ENCODE results near the gene PTPN13. TPM values are rescaled to one million over a fixed set of nuclear protein-coding genes. Genes with fewer than 3 reads are reported as not detected.
A peak's percentile ranks its signal among the peaks of the same experiment; 100 is the strongest.

Gene PTPN13
- total RNA-seq, 1 donor from 2014 or later: 2.2 TPM

DNA sequence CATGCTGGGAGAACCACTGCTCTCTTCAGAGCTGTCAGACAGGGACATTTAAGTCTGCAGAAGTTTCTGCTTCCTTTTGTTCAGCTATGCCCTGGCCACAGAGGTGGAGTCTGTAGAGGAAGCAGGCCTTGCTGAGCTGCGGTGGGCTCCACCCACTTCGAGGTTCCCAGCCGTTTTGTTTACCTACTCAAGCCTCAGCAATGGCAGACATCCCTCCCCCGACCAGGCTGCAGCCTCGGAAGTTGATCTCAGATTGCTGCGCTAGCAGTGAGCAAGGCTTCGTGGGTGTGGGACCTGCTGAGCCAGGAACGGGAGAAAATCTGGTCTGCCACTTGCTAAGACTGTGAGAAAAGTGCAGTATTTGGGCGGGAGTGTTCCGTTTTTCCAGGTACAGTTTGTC is 136.2 kb downstream of the PTPN13 start:
- DNase-seq: no peak

DNA sequence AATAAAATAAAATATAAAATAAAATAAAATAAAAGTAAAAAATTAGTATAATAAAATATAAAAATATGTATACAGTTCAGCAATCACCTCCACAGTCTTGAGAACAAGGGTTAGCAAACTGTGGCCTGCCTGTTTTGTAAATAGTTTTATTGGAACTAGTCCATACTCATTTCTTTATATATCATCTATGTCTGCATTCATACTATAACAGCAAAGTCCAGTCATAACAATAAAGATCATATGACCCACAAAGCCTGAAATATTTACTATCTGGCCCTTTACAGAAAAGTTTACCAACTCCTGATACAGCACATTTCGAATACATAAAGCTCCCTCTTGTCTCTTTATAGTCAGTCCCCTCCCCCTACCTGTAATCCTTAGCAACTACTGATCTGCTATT is 143.1 kb downstream of the PTPN13 start:
- no peak for DNase-seq

DNA sequence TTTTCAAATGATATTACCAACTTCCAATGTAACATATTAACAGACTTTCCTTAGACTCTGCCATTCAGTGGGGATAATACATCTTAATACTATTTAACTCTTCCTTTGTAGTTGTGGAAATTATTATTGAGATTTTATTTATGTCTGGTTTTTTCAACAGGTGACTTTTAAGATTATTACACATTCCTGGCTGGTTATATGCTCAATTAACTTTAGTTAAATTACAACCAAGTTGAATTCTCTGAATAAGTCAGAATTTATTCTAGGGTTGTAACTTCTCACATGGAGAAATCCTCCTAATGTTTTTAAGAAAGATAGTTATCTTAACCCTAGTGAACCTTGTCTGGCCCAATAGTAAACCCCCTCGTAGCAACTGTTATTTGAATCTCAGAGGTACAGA is 147.7 kb downstream of the PTPN13 start:
- no peak for DNase-seq

DNA sequence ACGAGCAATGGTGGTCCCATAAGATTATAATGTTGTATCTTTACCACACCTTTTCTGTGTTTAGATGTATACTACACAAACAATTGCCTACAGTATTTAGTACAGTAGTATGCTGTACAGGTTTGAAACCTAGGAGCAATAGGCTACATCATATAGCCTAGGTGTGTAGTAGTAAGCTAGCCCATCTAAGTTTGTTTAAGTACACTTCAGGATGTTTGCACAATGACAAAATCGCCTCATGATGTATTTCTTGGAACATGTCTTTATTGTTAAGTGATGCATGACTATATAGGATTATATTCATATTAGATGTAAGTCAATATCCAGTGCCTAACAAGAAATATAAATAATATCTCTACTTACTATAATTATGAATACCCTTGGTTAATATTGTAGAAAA is 150.5 kb downstream of the PTPN13 start:
- no peak for DNase-seq

DNA sequence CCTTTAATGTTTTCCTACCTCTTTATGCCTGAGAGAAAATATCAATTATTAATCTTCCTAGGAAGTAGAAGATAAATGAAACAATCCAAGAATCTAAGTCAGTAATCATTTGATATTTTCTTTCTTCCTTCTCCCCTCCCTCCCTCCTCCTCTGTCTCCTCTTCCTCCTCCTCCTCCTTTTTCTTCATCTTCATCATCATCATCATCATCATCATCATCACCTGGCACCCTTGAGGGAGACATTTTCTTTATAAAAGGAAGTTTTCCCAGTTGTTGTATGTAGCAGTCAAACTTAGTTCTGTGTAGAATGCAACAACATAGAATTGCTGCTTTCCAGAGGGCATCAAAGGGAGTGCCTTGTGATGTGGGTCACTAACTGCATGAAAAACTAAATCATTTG is 155.0 kb downstream of the PTPN13 start:
- DNase-seq: no peak

DNA sequence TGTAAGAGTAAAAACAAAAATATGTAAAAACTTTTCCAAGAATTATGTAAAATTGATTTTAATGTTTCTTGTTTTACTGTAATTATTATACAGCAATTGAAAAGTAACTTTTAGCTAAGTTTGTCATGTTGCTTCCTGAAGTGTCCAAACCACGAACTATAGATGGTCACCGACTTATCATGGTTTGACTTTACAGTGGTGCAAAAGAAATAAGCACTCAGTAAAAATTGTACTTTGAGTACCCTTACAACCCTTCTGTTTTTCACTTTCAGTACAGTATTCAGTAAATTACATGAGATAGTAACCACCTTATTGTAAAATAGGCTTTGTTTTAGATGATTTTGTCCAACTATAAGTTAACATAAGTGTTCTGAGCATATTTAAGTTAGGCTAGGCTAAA is 161.3 kb downstream of the PTPN13 start:
- no peak for DNase-seq

DNA sequence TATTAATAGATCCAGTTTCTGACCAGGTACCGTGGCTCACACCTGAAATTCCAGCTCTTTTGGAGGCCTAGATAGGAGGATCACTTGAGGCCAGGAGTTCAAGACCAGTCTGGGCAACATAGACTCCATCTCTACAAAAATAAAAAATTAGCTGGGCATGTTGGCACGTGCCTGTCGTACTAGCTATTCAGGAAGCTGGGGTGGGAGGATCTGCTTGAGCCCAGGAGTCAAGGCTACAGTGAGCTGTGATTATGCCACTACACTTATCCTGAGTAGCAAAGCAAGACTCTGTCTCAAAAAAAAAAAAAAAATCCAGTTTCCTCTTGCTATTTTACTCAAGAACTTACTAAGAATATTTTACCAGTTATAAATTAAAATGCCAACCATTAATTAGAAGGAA is 163.4 kb downstream of the PTPN13 start:
- DNase-seq: no peak

DNA sequence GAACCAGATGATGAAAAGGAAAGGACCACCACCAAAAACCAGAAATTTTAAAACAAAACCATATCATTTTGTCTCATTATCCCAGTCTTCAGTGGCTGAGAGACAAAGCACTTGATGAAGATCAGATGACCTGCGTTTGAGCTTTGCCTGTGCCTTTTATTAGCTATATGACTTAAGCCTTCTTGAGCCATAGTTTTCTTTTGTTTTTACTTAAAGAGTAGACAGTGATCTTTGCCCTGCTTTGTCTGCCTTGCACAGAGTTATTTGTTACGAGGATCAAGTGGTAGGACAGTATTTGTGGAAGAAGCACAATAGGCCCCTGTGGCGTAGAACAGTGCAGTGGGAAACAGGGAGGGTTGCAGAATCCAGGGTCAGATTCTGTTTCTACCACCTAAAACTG is 165.2 kb downstream of the PTPN13 start:
- no peak for DNase-seq

DNA sequence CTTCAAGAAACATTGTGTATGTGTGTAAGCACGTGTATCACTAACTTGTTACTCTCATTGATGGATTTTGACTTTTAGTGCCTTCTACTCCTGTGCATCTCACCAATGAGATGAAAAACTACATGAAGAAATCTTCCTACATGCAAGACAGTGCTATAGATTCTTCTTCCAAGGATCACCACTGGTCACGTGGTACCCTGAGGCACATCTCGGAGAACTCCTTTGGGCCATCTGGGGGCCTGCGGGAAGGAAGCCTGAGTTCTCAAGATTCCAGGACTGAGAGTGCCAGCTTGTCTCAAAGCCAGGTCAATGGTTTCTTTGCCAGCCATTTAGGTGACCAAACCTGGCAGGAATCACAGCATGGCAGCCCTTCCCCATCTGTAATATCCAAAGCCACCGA is 168.5 kb downstream of the PTPN13 start:
- DNase-seq: no peak

DNA sequence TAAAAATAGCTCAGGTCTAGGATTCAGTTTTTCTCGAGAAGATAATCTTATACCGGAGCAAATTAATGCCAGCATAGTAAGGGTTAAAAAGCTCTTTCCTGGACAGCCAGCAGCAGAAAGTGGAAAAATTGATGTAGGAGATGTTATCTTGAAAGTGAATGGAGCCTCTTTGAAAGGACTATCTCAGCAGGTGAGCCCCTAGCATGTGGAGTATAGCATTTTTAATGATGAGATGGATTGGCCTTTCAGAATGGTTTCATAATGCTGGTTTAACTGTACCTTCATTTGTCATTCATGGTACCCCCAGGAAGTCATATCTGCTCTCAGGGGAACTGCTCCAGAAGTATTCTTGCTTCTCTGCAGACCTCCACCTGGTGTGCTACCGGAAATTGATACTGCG is 175.7 kb downstream of the PTPN13 start:
- DNase-seq: no peak

DNA sequence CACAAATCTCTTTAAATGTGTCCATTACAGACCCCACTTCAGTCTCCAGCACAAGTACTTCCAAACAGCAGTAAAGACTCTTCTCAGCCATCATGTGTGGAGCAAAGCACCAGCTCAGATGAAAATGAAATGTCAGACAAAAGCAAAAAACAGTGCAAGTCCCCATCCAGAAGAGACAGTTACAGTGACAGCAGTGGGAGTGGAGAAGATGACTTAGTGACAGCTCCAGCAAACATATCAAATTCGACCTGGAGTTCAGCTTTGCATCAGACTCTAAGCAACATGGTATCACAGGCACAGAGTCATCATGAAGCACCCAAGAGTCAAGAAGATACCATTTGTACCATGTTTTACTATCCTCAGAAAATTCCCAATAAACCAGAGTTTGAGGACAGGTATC is 177.0 kb downstream of the PTPN13 start:
- no peak for DNase-seq

DNA sequence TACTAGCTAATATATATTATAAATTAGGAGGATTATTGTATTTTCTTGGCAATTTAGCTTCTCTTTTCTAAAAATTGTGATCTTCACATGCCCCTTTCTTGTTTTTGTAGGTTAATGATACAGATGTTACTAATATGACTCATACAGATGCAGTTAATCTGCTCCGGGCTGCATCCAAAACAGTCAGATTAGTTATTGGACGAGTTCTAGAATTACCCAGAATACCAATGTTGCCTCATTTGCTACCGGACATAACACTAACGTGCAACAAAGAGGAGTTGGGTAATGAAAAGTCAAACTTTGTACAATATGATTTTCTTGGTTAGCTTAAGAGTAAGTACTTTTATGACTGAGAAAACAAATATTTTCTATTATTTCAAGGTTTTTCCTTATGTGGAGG is 180.9 kb downstream of the PTPN13 start:
- DNase-seq: no peak

DNA sequence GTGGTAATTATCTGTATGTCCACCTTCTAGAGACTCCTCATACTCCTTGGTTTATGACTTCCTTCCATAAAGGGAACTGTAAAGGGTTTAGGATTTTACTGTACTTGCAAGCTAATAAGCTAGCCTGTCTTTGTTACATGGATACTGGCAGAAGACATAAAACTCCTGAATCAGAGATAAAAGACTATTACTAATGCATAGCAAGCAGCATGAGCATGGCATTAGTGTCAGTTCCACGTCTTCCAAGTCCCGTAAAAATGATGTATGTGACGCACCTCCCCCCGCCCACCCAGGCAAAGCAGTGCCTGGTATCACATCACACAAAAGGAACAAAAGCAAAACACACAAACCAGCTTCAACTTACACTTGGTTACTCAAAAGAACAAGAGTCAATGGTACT is 184.1 kb downstream of the PTPN13 start:
- no peak for DNase-seq

DNA sequence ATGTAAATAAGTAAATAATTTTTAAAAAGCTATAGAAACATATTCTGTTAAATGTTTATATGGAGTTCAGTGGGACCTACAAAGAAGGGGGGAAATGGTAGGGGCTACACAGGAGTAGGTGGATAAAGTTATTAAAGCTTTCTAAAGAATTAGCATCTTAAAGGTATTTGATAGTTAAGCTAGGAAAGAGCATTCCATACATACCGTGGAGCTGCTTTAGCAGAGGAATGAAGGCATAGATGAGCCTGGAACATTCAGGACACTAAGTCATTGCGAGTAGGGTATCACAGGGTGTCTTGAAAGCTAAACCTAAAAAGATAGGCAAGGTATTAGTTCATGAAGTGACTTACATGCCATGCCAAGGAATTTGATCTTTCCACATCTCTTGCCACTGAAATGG is 194.7 kb downstream of the PTPN13 start:
- DNase-seq: no peak

DNA sequence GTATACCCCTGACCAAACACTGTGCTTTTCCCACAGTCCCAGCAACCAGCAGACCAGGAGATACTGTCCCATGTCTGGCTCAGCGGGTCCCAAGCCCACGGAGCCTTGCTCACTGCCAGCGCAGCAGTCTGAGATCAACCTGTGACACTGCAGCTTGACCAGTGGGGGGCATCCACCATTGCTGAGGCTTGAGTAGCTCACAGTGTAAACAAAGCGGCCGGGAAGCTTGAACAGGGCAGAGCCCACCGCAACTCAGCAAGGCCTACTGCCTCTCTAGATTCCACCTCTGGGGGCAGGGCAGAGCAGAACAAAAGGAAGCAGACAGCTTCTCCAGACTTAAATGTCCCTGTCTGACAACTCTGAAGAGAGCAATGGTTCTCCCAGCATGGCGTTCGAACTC is 197.0 kb downstream of the PTPN13 start:
- DNase-seq: peak; percentile 13

DNA sequence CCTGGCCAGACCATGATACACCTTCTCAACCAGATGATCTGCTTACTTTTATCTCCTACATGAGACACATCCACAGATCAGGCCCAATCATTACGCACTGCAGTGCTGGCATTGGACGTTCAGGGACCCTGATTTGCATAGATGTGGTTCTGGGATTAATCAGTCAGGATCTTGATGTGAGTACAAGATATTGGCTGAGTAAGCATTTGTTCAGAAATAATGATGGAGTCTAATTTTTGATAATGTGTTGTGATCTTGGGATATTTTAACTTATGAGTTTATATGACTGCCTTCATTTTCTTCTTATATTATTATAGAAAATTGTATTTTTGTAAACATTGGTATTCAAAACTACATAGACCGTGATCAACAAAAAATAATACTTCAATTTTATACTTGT is 215.7 kb downstream of the PTPN13 start:
- DNase-seq: no peak

DNA sequence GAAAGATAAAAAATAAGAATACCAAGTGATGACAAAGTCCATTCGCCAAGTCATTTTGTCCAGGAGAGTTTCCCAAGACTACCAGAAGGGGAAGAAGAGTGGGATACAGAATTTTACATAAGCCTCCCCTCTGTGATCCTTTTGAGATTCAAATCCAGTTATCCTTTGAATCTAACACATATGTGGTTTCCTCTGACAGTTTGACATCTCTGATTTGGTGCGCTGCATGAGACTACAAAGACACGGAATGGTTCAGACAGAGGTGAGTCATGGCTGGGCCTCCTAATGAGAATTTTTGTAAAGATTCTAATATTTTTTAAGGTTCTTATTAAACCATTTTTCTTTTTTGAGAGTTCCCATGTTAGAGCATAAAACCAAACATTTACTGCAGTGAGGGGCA is 216.7 kb downstream of the PTPN13 start:
- DNase-seq: no peak

DNA sequence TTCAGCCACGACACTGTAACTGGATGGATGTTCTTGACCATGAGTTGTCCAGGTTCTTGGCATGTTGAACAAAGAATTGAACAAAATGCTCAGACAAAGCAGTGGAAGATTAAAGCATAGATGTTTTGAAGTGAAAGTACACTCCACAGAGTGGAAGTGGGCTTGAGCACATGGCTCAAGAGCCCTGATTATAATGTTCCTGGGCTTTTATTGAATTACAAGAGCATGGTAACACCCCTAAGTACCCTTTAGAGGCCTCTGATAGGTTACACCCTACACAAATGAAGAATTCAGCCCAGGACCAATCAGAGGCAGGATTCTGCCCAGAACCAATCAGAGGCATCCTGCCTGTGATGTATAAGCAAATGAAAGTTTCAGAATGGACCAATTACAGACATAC is 221.5 kb downstream of the PTPN13 start:
- DNase-seq: no peak

DNA sequence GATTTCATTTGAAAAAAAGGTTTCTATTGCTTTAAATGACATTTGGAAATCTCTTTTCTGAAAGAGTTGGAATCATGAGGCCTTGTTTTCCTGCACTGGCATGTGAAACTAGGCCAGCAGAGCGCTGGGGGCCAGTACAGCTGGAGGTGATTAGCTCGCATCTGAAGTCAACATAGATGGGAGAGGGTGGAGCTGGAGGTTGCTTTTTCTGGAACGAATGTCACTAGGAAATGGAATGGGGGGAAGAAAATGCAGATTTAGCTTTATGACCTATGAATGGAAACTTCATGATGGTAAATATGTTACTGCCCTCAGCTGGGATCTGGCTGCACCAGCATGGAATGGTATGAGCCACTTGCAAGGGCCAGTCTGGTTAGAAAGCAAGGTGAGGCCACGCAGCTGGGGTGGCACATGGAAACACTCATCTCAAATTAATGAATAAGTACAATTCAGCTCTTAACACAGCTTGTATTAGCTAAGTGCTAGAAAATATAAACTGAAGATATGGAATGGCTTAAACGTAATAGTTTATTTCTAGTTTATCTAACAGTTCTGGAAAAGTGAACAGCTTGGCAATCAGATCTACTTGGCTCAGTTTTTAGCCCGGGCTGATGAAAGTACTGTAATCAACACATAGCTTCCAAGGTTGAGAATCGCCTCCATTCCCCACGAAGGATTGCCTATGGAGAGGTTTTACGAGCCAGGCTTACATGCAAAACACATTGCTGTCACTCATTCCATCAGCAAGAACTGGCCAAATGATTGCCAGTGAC is 222.6 kb downstream of the PTPN13 start:
- no peak for DNase-seq

DNA sequence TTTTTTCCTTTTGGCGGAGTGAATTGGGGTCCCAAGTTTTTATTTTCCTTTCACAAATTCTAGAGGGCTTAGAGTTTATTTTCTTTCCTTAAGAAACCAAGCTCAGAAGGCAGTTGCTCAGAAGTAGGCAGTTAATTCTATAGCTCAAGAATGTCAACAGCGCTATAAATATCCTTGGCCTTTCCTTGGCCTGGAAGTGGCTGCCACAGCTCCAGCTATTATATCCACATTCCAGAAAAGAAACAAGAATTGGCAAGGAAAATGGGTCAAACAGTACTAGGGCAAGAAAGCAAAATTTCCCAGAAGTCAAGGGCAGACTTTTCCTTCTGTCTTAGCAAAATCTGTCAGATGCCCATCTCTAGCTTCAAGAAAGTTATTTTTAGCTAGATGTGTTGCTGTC is 224.1 kb downstream of the PTPN13 start:
- peak; percentile 4 for DNase-seq

DNA sequence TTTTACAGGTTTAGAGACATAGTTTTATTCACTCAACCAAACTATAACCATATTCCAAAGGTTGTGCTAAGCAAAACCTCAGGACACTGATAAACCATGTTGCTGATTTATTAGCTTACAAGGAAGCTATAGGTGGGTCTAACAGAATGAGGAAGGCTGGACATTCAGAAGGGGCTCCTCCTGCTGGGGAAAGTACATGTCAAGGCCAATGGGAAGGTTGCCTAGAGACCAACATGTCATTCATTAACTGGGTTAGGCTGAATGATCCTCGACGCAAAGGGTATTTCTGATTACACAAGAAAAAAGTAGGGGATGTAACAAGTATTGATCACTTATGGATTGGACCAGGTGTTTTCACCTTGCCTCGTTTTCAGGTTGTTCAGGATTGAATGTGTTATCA is 224.7 kb downstream of the PTPN13 start:
- DNase-seq: no peak

DNA sequence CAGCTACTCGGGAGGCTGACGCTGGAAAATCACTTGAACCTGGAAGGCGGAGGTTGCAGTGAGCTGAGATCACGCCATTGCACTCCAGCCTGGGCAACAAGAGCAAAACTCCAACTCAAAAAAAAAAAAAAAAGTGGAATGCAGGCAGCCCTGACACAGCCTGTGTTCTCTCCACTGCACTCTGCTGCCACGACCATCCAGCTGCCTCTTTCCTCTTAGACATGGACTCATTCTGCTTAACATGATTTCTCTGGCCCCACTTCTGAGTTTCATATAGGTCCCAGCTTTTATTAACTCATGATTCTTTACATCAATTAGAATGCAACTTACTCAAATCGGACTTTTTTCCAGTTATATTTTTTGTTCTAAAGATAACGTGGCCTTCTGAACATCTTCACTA is 225.4 kb downstream of the PTPN13 start:
- no peak for DNase-seq

DNA sequence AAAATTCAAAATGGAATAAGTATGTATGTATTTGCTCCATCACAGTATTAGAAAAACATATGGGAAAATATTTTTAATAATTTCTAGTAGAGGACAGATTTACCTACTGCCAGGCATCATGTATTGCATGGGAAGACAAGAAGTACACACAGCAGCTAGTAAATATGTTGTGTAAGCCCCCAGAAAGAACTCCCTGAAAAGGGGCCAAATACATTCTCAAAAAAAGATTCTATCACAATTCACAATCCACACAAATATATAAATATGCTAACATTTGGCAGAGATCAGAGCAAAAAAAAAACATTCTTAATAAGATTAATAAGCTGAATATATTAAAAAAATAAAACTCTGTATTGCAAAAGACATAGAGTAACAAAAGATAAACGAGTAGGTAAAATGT is 227.0 kb downstream of the PTPN13 start:
- DNase-seq: no peak

DNA sequence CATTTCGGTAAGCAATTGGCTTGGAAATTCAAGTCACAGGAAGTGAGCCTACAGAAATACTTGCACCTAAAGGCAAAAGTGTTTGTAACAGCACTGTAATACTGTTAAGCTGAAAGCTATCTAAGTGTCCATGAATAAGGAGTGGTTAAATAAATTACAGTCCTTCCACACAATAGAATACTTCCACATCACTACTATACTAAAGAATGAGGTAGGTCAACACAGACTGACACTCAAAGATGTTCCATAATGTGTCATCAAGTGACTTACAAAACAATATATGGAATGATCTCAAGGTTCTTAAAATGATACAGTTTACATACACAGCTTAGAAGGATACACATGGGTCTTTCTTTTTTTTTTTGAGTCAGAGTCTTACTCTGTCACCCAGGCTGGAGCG is 228.0 kb downstream of the PTPN13 start:
- no peak for DNase-seq

DNA sequence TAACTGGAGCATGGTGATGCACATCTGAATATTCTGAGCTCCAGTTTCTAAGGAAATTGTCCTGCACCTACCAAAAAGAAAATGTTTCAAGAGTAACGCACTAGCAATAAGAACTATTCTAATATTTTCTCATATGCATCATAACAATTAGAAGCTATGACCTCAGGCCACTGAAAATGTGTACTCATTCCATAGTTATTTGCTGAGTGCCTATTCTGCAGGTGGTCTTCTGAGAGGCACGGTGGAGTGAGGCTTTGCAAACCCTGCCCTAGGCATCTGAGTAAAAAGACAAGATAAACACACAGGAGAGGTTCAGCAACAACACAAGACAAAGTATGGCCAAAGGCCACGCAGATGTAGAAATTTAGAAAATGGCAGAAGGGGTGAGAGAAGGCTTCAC is 231.4 kb downstream of the PTPN13 start:
- DNase-seq: no peak
